NCI-H1436 (cell line): ENCODE measurements around the gene NACC1.

Source experiments
- DNase-seq: peaks from one replicate; lab custom pipeline; 2025; lab: John Stamatoyannopoulos, UW

NACC1 gene

GRCh38 chr19:13120817-13121216 lies 2.8 kb downstream of the NACC1 start:
- no peak for DNase-seq

- DNase-seq, result no peak
Observed at GRCh38 chr19:13121551-13122274, 3.6 kb downstream of the NACC1 start.

GRCh38 chr19:13122275-13122878 lies 4.3 kb downstream of the NACC1 start:
- no peak for DNase-seq

- DNase-seq, result no peak
Observed at GRCh38 chr19:13122980-13123957, 5.2 kb downstream of the NACC1 start.

GRCh38 chr19:13127051-13127450 lies 9.0 kb downstream of the NACC1 start:
- no peak for DNase-seq

GRCh38 chr19:13127811-13128575 lies 9.9 kb downstream of the NACC1 start:
- DNase-seq, result no peak

- DNase-seq, result no peak
Observed at GRCh38 chr19:13128583-13128982, 10.5 kb downstream of the NACC1 start.

- DNase-seq, result no peak
Observed at GRCh38 chr19:13129384-13129783, 11.3 kb downstream of the NACC1 start.

- no peak for DNase-seq
Observed at GRCh38 chr19:13130886-13131490, 12.9 kb downstream of the NACC1 start.

GRCh38 chr19:13132471-13133180 lies 14.6 kb downstream of the NACC1 start:
- DNase-seq, result no peak

GRCh38 chr19:13133241-13133870 lies 15.3 kb downstream of the NACC1 start:
- no peak for DNase-seq

GRCh38 chr19:13134626-13135025 lies 16.6 kb downstream of the NACC1 start:
- no peak for DNase-seq

GRCh38 chr19:13135068-13136062 lies 17.3 kb downstream of the NACC1 start:
- no peak for DNase-seq

- DNase-seq, result no peak
Observed at GRCh38 chr19:13137290-13137794, 19.3 kb downstream of the NACC1 start.

- DNase-seq, result no peak
Observed at GRCh38 chr19:13138171-13138915, 20.3 kb downstream of the NACC1 start.

GRCh38 chr19:13138916-13139198 lies 20.8 kb downstream of the NACC1 start:
- no peak for DNase-seq

- DNase-seq, result no peak
Observed at GRCh38 chr19:13139633-13140311, 21.7 kb downstream of the NACC1 start.
